ENCODE results near the gene NMT2. TPM values are rescaled to one million over a fixed set of nuclear protein-coding genes. Genes with fewer than 3 reads are reported as not detected.

NMT2 gene
- total RNA-seq, 1 experiment from 2014 or later: 11.8 TPM

DNA sequence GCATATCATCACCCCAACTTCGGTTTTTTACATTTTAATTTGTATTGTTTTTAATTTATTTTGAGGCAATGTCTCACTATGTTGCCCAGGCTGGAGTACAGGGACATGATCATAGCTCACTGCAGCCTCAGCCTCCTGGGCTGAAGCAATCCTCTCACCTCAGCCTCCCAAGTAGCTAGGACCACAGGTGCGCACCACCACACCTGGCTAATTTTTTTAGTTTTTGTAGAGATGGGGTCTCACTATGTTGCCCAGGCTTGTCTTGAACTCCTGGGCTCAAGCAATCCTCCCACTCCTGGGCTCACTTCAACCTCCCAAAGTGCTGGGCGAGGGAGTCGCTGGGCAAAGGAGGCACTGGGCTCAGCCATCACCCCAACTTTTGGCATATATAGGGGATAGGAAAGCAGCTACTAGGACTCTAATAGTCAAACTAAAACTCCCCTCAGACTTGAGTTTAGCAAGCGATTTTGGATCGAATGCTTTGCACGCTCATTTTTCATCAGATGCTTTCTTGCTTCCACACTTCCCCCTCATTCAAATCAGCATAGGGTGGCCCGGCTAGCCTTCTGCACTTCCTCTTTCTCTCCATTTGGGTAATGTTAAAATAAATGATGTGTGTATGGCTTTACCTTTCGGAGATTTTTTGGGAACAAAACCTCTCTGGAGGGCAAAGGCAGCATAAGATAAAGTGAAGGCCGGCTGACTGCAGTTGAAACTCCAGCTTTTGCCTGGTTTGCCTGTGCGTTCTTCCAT lies 20.8 kb upstream of the NMT2 start:
- Histone ChIP-seq H3T11ph (ENCODE audit: low read length) (no peak overlapping the region), H3K27me3 (ENCODE audit: insufficient read depth, low read length) (no peaks in the 10 kb centered on the region)

More for the DNA sequence above, 20.8 kb upstream of the NMT2 start:
- no peaks in the 10 kb centered on the region for H3K79me1 ChIP-seq (ENCODE audit: insufficient read depth, low read depth, low read length, poor library complexity, severe bottlenecking)
- no peak overlapping the region for H3K56ac ChIP-seq (ENCODE audit: insufficient read length, low read depth, low read length)
- no peaks in the 10 kb centered on the region for H3K23me2 ChIP-seq (ENCODE audit: insufficient read length, low read depth, low read length, poor library complexity, severe bottlenecking)
- H3K27ac ChIP-seq (ENCODE audit: insufficient read length, low read depth, low read length): no peak overlapping the region
- H2AK5ac ChIP-seq (ENCODE audit: insufficient read length, low read length): no peak overlapping the region
- no peaks in the 10 kb centered on the region for H4K20me1 ChIP-seq (ENCODE audit: control insufficient read depth, insufficient read depth, insufficient read length)
- TF ChIP-seq, protein P1, sequence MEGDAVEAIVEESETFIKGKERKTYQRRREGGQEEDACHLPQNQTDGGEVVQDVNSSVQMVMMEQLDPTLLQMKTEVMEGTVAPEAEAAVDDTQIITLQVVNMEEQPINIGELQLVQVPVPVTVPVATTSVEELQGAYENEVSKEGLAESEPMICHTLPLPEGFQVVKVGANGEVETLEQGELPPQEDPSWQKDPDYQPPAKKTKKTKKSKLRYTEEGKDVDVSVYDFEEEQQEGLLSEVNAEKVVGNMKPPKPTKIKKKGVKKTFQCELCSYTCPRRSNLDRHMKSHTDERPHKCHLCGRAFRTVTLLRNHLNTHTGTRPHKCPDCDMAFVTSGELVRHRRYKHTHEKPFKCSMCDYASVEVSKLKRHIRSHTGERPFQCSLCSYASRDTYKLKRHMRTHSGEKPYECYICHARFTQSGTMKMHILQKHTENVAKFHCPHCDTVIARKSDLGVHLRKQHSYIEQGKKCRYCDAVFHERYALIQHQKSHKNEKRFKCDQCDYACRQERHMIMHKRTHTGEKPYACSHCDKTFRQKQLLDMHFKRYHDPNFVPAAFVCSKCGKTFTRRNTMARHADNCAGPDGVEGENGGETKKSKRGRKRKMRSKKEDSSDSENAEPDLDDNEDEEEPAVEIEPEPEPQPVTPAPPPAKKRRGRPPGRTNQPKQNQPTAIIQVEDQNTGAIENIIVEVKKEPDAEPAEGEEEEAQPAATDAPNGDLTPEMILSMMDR (conservative IDR thresholded peaks at IDR 0.05): no peak
- H3K4me3 Mint-ChIP-seq: no peak overlapping the region
- no peaks in the 10 kb centered on the region for H3K9me3 ChIP-seq (ENCODE audit: control insufficient read depth, low read depth, low read length)
- H3K14ac ChIP-seq (ENCODE audit: insufficient read depth, low read length): no peak overlapping the region
- DNase-seq: no peak
- H3K23ac ChIP-seq (ENCODE audit: insufficient read length, low read depth, low read length): no peak overlapping the region
- no peak overlapping the region for H2BK5ac ChIP-seq (ENCODE audit: insufficient read length, low read length)
- no CpG with 5 or more reads among the region's 11 CpGs for WGBS (ENCODE audit: extremely low coverage, insufficient read length, low lambda C conversion rate)
- no peak overlapping the region for H2BK15ac ChIP-seq (ENCODE audit: low read depth, low read length)
- H3K27ac Mint-ChIP-seq: no peak overlapping the region
- no peaks in the 10 kb centered on the region; a peak in 1 of 5 replicates for H3K9me3 Mint-ChIP-seq
- no peaks in the 10 kb centered on the region for H3K4me1 ChIP-seq (ENCODE audit: insufficient read depth, low read length)
- H4K91ac ChIP-seq (ENCODE audit: insufficient read length, low read depth, low read length): no peak overlapping the region
- no peak overlapping the region for H3K4ac ChIP-seq (ENCODE audit: low read depth, low read length)
- H4K5ac ChIP-seq (ENCODE audit: insufficient read length, low read depth, low read length): no peak overlapping the region
- H2BK20ac ChIP-seq (ENCODE audit: low read depth, low read length, poor library complexity, severe bottlenecking): no peak overlapping the region
- no peaks in the 10 kb centered on the region for H3K36me3 Mint-ChIP-seq (ENCODE audit: insufficient read depth in 1 of 3, low read depth in 3 of 3)
- H4K8ac ChIP-seq (replicated peaks; ENCODE audit: insufficient read length, low read depth, low read length): no peak overlapping the region
- no peaks in the 10 kb centered on the region for H3K79me2 ChIP-seq (ENCODE audit: insufficient read depth, low read length)
- H3K4me2 ChIP-seq (ENCODE audit: insufficient read depth, insufficient read length, low read length): no peak overlapping the region
- H3K27me3 Mint-ChIP-seq (ENCODE audit: low read depth): no peaks in the 10 kb centered on the region; the same call in none of the 2 replicates
- H3K18ac ChIP-seq (ENCODE audit: insufficient read length, low read depth, low read length): no peak overlapping the region
- H3K9ac ChIP-seq (ENCODE audit: extremely low read depth, insufficient read length, low read length): no peak overlapping the region
- peaks cover 0 to 4% of the 10 kb centered on the region in 2 experiments; a peak in 1 of 4 replicates for H3K4me1 Mint-ChIP-seq
- H2AFZ ChIP-seq (ENCODE audit: low read length): no peak overlapping the region
- no peak overlapping the region for H2BK120ac ChIP-seq (ENCODE audit: low read depth, low read length, poor library complexity, severe bottlenecking)
- no peak overlapping the region for H2BK12ac ChIP-seq (ENCODE audit: insufficient read length, low read depth, low read length)
